GM18861 (cell line): Measurements from ENCODE around the gene IFNL4.
"Not testable (repeated sequence)": the region's sequence is repeated elsewhere in the genome, so short reads cannot be mapped to it uniquely, and the experiment has no call there.

Source experiments
- ATAC-seq: cut with Tn5 transposase; IDR thresholded peaks from one replicate; pipeline ENCODE4 v1.9.1; 2021; ENCODE audit not compliant: unreplicated experiment

The IFNL4 gene

DNA sequence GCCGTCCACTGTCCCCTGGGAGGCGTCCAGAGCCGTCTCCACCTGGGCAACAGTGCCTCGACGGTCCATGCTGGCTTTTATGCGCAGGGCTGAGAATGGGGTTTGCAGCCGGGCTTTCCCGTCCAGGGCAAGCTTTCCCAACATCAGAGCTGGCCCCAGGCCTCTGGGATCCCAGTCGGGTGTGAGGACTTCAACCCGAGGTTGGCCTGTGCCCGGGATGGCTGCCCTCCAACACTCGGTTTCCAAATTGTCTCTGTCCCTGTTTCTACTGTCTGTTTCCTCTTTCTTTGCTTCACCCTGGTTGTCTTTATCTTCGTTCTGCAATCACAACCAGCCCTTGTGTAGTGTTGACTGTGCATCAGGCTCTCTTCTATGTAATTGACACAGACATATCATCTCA, at the start of gene IFNL4:
IFNL4 (minus strand) TSS at position 51 of the 400 bp plus-strand sequence.
- no peak for ATAC-seq

DNA sequence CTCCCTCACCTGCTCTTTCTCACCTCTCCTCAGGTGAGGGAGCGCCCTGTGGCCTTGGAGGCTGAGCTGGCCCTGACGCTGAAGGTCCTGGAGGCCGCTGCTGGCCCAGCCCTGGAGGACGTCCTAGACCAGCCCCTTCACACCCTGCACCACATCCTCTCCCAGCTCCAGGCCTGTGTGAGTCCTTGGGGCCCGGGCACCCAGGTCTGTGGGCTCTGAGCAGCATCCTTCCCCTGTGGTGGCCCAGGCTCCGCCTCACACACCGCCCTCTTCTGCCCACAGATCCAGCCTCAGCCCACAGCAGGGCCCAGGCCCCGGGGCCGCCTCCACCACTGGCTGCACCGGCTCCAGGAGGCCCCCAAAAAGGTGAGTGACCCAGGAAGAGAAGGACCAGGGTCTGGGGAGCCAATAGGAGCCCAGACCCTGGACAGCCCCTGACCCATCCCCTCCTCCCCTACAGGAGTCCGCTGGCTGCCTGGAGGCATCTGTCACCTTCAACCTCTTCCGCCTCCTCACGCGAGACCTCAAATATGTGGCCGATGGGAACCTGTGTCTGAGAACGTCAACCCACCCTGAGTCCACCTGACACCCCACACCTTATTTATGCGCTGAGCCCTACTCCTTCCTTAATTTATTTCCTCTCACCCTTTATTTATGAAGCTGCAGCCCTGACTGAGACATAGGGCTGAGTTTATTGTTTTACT, 49.4 kb upstream of the IFNL4 start:
- no peak for ATAC-seq

DNA sequence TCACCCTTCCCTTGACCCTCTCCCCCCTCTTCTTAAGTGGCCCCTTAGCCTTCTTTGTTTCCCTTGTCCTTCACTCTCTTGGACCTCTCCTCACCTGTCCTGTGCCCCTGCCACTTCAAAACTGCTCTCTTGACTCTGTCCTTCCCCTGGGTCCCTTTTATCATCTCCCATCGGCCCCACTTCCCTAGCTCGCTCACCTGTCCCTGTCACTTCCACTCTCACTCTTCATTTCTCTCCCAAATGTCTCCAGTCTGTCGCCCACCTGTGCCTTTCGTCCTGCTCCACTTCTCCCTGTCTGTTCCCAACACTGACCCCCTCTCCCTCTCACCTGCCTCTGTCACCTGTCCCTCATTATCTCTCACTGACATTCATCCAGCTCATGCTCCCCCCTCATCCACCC, 48.2 kb upstream of the IFNL4 start:
- ATAC-seq = no peak

DNA sequence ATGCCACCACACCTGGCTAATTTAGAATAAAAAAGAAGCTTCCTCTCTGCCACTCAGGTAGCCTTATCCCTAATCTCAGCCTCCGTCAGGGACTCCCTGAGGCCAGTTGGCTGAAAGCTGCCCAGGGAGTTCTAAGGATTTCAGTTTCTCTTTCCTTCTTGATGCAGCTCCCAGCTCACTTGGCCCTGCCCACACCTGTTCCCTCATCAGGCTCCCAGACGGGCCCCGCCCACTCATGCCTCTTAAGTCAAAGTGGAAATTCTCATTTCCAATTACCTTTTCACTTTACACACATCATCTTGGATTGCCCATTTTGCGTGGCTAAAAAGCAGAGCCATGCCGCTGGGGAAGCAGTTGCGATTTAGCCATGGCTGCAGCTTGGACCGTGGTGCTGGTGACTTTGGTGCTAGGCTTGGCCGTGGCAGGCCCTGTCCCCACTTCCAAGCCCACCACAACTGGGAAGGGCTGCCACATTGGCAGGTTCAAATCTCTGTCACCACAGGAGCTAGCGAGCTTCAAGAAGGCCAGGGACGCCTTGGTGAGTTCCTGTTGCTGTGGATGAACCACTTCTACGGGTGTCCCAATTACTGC, 47.5 kb upstream of the IFNL4 start, which contains the start of gene IFNL1:
IFNL1 (plus strand) TSS at position 353 of the 591 bp plus-strand sequence; CDS start at position 368, 15 bp downstream.
- no peak for ATAC-seq

DNA sequence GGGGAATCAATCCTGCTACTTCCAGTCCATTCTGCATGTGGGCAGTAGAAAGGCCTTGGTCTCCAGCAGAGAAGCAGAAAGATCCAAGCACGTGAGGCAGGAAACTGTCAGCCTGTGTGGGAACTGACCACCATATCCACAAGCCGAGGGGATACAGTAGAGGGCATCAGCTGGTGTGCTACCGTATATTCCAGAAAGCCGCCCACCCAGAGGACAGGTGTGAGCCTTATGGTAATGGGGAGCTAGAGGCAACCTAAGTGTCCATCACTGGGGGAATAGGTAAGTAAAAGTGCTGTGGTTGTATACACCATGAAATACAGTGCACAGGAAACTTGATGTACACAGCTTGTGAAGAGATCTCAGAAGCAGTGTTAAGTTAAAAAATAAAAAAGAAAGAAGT, 44.7 kb upstream of the IFNL4 start:
- ATAC-seq = no peak

DNA sequence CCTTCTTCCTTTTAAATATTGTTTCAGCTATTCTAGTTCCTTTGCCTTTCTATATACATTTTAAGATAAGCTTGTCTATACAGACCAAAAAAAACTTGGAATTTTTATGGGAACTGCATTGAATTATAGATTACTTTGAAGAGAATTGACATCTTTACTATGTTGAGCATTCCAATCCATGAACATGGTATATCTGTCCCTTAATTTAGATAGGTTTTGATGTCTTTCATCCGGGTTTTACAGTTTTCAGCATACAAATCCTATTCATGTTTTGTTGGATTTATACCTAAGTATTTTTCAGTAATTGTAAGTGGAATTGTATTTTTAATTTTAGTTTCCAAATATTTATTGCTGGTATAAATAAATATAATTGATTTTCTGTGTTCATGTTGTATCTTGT, 35.4 kb upstream of the IFNL4 start:
- ATAC-seq = no peak

DNA sequence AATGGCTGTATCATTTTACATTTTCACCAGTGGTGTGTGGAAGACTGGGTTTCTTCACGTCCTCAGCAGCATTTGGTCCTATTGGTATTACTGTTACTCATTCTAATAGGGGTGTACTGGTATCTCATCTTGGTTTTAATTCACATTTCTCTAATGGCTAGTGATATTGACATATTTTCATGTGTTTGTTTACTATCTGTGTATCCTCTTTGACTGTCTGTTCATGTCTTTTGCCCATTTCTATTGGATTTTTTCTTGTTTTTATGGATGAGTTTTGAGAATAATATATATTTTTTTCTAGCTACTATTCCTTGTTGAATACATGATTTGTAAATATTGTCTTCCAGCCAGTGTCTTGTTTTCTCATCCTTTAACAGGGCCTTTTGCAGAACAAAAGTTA, 33.4 kb upstream of the IFNL4 start:
- no peak for ATAC-seq

DNA sequence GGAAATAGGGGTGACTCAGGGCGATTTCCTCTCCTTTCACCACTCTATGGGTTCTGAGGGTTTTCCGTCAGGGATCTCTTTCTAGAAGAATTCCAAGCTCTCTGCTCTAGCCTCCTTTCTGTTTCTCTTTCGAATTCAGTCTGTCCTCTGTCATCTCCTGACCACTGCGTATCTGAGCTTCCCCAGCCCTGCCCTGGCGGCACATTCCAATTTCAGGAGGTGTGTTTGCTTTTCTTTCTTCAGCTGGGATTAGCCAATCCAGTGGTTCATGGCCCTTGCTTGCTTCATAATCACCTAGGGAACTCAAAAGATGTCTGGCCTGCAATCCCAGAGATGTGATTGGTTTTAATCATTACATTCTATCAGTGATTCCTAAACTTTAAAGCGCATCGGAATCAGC, 28.9 kb upstream of the IFNL4 start:
- no peak for ATAC-seq

DNA sequence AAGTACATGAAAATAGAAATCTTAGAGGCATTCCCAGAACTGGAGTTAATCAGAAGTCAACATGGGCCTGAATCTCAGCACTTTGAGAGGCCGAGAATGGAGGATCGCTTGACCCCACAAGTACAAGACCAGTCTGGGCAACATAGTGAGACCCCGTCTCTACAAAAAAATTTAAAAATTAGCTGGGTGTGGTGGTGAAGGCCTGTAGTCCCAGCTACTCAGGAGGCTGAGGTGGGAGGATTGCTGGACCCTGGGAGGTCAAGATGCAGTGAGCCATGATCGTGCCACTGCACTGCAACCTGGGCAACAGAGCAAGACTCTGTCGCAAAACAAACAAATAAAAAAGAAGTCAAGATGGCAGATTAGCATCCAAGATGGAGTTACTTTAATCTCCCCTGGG, 28.1 kb upstream of the IFNL4 start:
- ATAC-seq = no peak

DNA sequence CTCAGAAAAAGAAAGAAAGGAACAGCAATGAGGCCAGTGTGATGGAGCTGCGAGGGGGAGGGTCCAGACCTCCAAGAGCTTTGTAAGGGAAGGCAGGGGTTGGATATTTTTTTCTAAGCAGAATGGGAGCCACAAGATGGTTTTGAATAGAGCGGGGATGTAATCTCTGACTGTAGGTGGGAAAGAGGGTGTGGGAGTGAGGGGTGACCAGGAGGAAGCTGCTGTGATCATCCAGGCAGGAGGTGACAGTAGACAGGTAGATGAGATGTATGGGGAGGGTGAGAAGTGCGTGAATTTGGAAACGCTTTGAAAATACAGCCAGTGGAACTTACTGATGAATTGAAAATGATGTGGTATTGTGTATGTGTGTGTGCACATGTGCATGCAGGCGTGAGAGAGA, 26.9 kb upstream of the IFNL4 start:
- ATAC-seq = no peak

DNA sequence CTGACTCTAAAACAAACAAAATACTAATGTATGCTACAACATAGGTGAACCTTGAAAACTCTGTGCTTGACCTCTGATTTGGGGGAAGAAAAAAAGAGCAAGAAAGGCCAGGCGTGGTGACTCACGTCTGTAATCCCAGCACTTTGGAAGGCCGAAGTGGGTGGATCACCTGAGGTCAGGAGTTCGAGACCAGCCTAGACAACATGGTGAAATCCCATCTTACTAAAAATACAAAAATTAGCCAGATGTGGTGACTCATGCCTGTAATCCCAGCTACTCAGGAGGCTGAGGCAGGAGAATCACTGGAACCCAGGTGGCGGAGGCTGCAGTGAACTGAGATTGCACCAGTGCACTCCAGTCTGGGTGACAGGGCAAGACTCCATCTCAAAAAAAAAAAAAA, 25.2 kb upstream of the IFNL4 start:
- not testable (repeated sequence) for ATAC-seq

DNA sequence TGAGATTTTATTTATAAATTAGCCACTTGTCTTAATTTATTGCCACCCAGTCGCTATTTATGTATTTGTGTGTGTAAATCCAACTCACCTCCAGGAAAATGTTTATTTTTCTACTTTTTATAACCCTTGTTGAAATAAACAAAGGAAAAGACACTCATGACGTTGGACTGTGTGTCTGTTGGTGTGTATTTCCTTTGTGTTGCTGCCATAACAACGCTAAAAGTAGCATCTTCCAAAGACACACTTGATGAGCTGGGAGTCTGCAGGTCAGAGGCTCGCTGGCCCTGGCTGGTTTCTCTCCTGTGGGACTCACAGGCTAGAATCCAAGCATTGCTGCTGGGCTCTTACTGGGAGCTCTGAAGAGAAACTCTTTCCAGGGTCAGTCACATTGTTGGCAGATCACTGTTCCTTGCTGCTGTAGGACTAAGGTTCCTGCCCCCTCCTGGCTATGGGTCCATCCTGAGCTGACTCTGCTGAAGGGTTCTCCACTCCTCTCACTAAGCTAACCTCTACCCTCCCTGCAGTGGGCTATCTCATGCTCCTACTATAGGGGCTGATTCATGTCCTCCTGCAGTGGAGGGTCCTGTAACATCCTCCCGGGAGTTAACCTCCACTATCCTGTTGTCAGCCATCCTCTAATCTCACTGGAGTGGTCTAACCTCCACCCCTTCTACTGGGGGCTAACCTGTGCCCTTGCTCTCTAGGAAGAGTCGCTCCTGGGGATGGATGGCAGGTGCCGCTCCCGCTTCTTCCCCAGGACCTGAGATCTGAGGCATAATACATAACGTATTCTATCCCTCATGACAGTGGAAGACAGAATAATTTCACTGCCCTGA, 21.6 kb upstream of the IFNL4 start:
- ATAC-seq = no peak

DNA sequence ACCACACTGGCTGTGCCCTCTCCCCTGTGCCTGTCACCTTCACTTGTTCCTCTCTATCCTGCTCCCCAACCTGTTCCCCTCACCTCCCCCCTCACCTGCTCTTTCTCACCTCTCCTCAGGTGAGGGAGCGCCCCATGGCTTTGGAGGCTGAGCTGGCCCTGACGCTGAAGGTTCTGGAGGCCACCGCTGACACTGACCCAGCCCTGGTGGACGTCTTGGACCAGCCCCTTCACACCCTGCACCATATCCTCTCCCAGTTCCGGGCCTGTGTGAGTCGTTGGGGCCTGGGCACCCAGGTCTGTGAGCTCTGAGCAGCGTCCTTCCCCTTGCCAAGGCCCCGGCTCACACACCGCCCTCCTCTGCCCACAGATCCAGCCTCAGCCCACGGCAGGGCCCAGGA, 20.7 kb upstream of the IFNL4 start:
- ATAC-seq = not testable (repeated sequence)

DNA sequence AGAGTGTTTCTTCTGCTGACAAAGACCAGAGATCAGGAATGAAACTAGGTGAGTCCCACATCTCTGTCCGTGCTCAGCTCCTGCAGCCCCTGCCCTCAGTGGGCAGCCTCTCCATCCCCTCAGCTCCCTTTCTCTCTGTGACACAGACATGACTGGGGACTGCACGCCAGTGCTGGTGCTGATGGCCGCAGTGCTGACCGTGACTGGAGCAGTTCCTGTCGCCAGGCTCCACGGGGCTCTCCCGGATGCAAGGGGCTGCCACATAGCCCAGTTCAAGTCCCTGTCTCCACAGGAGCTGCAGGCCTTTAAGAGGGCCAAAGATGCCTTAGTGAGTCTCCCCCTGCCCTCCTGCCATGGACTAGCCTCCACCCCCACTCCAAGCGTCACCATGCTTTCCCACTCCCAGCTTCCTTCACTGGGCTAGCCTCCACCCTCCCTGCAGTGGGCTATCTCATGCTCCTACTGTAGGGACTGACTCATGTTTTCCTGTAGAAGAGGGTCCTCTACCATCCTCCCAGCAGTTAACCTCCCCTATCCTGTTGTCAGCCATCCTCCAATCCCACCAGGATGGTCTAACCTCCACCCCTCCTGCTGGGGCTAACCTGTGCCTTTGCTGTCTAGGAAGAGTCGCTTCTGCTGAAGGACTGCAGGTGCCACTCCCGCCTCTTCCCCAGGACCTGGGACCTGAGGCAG, 20.0 kb upstream of the IFNL4 start:
- ATAC-seq = not testable (repeated sequence)

DNA sequence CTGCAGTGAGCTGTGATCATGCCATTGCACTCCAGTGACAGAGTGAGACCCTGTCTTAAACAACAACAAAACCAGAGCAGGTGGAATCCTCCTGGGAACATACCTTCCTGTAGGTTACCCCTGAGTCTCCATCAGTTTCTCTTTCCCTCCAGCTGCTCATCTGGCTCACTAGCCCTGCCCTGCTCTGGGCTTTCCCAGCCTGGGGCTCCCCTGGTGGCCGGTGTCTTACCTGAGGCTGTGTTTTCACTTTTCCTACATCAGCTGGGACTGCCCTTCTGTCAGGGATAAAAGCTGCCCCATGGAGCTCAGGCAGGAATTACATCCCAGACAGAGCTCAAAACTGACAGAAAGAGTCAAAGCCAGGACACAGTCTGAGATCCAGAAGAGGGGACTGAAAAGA, 19.4 kb upstream of the IFNL4 start, which contains the start of gene IFNL2:
IFNL2 (plus strand) TSS at position 312 of the 400 bp plus-strand sequence. CDS start 173 bp downstream, outside the sequence.
- ATAC-seq = not testable (repeated sequence)

DNA sequence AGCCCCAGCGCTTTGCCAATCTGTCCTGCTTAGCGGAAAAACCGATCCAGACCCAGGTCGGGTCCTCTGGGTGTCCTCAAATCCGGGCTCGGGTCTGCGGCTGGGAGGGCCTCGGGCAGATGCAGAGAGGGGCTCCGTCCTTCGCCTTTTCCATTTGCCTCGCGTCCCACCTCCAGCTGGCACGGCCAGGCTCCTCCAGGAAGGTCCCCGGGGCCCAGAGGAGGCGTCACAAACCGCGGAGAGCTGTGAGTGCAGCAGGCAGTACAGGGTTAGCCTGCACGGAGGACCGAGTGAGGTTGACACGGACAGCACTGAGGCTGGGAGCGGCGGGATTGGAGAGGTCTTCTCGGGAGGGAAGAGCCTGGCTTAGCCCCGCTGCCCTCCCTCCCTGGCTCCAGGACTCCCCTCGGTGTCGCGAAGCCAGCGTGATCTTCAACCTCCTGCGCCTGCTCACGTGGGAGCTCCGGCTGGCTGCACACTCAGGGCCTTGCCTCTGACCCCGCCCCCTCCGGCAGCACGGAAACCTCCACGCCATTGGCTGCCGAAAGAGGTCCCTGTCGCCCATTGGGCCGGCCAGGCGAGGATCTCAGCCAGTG, 16.8 kb upstream of the IFNL4 start:
- no peak for ATAC-seq

DNA sequence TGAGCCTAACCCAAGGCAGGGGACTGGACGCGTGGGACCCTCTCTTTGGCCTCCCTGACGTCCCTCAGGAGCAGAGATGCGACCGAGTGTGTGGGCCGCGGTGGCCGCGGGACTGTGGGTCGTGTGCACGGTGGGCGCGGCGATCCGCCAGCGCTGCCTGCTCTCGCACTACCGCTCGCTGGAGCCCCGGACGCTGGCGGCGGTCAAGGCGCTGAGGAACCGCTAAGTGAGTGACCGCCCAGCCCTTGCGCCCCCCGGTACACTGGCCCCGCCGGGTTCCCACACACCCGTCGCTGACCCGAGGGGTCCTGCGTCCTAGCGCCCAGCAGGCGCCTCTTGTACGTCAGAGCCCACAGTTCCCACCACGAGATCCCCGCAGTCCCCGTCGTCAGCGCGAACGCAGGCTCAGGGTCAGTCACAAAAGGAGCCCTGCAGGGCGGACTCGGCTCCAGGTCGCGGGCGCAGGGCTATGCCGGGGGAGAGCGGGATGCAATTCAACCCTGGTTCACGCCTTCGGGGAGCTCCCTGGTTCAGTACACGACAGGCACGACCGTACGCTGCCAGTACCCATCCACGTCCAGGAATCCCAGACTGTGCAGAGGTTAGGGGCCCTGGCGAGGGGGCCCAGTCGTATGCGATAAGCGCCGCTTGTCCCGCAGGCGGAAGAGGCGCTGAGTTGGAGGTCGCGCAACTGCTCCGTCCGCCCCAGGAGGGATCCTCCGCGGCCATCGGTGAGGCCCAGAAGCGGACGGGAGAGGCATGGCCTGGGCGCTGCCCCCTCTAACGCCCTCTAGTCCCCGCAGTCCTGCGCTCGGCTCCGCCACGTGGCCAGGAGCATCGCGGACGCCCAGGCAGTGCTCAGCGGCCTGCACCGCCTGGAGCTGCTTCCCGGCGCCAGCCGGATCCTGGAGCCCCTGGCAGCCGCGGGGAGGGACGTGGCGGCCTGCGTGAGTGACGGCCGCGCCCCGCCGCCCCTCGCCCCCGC, 15.9 kb upstream of the IFNL4 start:
- ATAC-seq = no peak

DNA sequence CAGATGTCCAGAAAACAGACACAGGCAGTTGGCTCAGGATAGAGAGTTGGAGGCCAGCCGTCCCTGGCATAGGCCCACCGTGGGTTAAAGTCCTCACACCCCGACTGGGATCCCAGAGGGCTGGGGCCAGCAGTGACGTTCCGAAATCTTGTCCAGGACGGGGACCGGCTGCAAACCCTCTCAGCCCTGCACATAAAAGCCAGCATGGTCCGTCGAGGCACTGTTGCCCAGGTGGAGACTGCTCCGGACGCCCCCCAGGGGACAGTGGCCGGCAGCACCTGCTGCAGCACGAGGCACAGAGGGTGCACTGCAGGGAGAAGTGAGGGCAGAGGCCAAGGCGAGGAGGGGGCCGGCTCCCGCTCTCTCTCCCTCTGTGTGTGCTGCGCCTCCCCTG, 15.3 kb upstream of the IFNL4 start:
- ATAC-seq = no peak

DNA sequence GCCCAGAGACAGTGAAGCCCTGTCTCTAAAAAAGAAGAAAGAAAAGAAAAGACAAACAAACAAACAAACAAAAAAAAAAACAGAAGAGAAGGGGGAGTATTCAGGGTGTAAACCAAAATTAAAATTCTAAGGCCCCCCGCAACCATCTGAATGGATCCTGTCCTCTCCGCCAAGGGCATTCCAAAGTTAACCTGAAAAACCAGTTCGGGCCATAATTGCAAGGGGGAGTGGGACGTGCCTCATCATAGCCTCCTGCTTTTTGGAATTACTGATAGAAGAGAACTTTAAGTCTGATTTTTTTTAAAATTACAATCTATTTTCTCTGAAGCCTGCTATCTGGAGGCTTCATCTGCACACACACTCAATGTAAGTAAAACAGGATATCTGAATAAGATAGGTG, 13.8 kb upstream of the IFNL4 start:
- ATAC-seq = no peak

DNA sequence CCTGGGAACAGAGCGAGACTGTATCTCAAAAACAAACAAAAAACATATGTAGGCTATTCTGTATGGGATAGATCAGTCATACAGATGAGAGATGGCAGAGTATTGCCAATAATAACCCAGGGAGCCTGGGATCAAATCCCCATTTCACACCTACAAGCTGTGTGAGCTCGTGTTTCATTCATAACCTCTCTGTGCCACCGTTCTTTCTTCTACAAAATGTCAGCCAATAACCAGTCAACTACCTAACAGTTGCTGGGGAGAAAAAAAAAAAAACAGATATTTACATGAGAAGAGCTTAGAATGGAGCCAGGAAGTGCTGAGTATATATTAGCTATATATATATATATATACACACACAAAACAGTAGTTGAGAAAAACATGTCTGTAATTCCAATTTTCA, 13.0 kb upstream of the IFNL4 start:
- ATAC-seq = no peak
